Effector CD8-positive, alpha-beta T cell (primary cell): ENCODE results near the gene TNFSF9.
"Not testable (repeated sequence)": the region's sequence is repeated elsewhere in the genome, so short reads cannot be mapped to it uniquely, and the experiment has no call there.

ENCODE experiments used
- DNase-seq: peaks from one replicate; lab custom pipeline; 2025; lab: John Stamatoyannopoulos, UW

The TNFSF9 gene

GRCh38 chr19:6508028-6508771, 22.6 kb upstream of the TNFSF9 start:
- not testable (repeated sequence) for DNase-seq

- DNase-seq: no peak
Observed at GRCh38 chr19:6509118-6509971, 21.5 kb upstream of the TNFSF9 start.

- DNase-seq: no peak
Observed at GRCh38 chr19:6510618-6511017, 20.2 kb upstream of the TNFSF9 start.

- no peak for DNase-seq
Observed at GRCh38 chr19:6514089-6514488, 16.7 kb upstream of the TNFSF9 start.

GRCh38 chr19:6514926-6515544, 15.8 kb upstream of the TNFSF9 start:
- no peak for DNase-seq

GRCh38 chr19:6516018-6516658, 14.7 kb upstream of the TNFSF9 start:
- DNase-seq: peak; percentile 48

GRCh38 chr19:6516659-6517291, 14.1 kb upstream of the TNFSF9 start:
- peak; percentile 89 for DNase-seq

GRCh38 chr19:6518145-6518911, 12.5 kb upstream of the TNFSF9 start:
- DNase-seq: no peak

- DNase-seq: no peak
Observed at GRCh38 chr19:6519289-6519688, 11.5 kb upstream of the TNFSF9 start.

- DNase-seq: peak; percentile 12
Observed at GRCh38 chr19:6521718-6522646, 8.8 kb upstream of the TNFSF9 start.

GRCh38 chr19:6522712-6523111, 8.1 kb upstream of the TNFSF9 start:
- no peak for DNase-seq

GRCh38 chr19:6524311-6524710, 6.5 kb upstream of the TNFSF9 start:
- DNase-seq: no peak

GRCh38 chr19:6527893-6528543, 2.8 kb upstream of the TNFSF9 start:
- DNase-seq: no peak

GRCh38 chr19:6528544-6529121, 2.2 kb upstream of the TNFSF9 start:
- no peak for DNase-seq

- no peak for DNase-seq
Observed at GRCh38 chr19:6529351-6529750, 1.5 kb upstream of the TNFSF9 start.

GRCh38 chr19:6529937-6530385, 865 bp upstream of the TNFSF9 start:
- DNase-seq: no peak

- no peak for DNase-seq
Observed at GRCh38 chr19:6531163-6531955, 533 bp downstream of the TNFSF9 start.

GRCh38 chr19:6531956-6532243, 1.1 kb downstream of the TNFSF9 start:
- DNase-seq: no peak
